A673 (cell line): ENCODE data around the gene KLHL11. TPM values are rescaled to one million over a fixed set of nuclear protein-coding genes. Genes with fewer than 3 reads are reported as not detected.

Source experiments
- BruUV-seq: library from RNA; stranded (reverse); fragments of 400-500 nt; replicated peaks from 2 replicates; lab custom pipeline; 2021; lab: Mats Ljungman, UMichigan
- CTCF ChIA-PET: fragments of 300-600 bp; sonication (Branson Sonifier 250); formaldehyde crosslinking; loops from one replicate; lab custom pipeline; 2022; ENCODE audit warnings: antibody characterized with exemption; lab: Charles Lee
- POLR2A ChIA-PET: fragments of 300-600 bp; sonication (Branson Sonifier 250); formaldehyde crosslinking; loops from one replicate; lab custom pipeline; 2022; ENCODE audit warnings: antibody characterized with exemption; ENCODE audit not compliant: low non-redundant PET; lab: Charles Lee
- DNase-seq: peaks from one replicate; pipeline ENCODE4 v3.0.0-alpha.2; 2015; ENCODE audit warnings: low spot score
- H3K27ac ChIP-seq: fragments of 200-600 bp; sonication (generic); 2 replicates; pipeline ENCODE4 v1.5.1; 2016; ENCODE audit warnings: mixed run types, low read depth, mild to moderate bottlenecking, mixed read lengths, antibody characterized with exemption, low read length; ENCODE audit not compliant: poor library complexity, severe bottlenecking
- H3K27me3 ChIP-seq: fragments of 200-600 bp; sonication (generic); replicated peaks from 2 replicates; pipeline ENCODE4 v1.6.1; 2017; ENCODE audit warnings: mixed run types, low read depth, mild to moderate bottlenecking, mixed read lengths, antibody characterized with exemption, low read length; ENCODE audit not compliant: insufficient read depth, poor library complexity
- H3K36me3 ChIP-seq: fragments of 200-600 bp; sonication (generic); 2 replicates; pipeline ENCODE4 v1.6.1; 2016; ENCODE audit warnings: mixed run types, mild to moderate bottlenecking, mixed read lengths, antibody characterized with exemption, low read length; ENCODE audit not compliant: insufficient read depth, poor library complexity, severe bottlenecking
- H3K4me1 ChIP-seq: fragments of 200-600 bp; sonication (generic); 2 replicates; pipeline ENCODE4 v1.6.1; 2017; ENCODE audit warnings: mixed run types, mild to moderate bottlenecking, mixed read lengths, antibody characterized with exemption, low read length; ENCODE audit not compliant: insufficient read depth, poor library complexity, severe bottlenecking
- H3K4me3 ChIP-seq: fragments of 200-600 bp; sonication (generic); 2 replicates; pipeline ENCODE4 v1.5.1; 2016; ENCODE audit warnings: low read depth, mixed run types, mild to moderate bottlenecking, mixed read lengths, low read length; ENCODE audit not compliant: poor library complexity, severe bottlenecking
- H3K9me3 ChIP-seq: fragments of 200-600 bp; sonication (generic); 2 replicates; pipeline ENCODE4 v1.6.1; 2016; ENCODE audit warnings: mixed run types, low read depth, mild to moderate bottlenecking, mixed read lengths, antibody characterized with exemption, low read length; ENCODE audit not compliant: poor library complexity, severe bottlenecking
- CTCF ChIP-seq: fragments of 300-800, 200-600 bp; sonication (generic); conservative IDR thresholded peaks from 2 replicates; pipeline ENCODE4 v1.5.1; 2017; ENCODE audit warnings: low read depth, mild to moderate bottlenecking, antibody characterized with exemption, low read length, moderate library complexity, mixed read lengths
- EZH2 ChIP-seq: fragments of 200-600 bp; sonication (generic); IDR thresholded peaks from 2 replicates; pipeline ENCODE4 v1.6.1; 2017; ENCODE audit warnings: borderline replicate concordance, low read depth, mild to moderate bottlenecking, mixed read lengths, antibody characterized with exemption, low read length; ENCODE audit not compliant: poor library complexity, severe bottlenecking
- intact Hi-C: fragments of 100-400 bp; cut with micrococcal nuclease; formaldehyde crosslinking; loops from one replicate; pipeline ENCODE4 v1.10.0; 2022; ENCODE audit not compliant: unreplicated experiment
- total RNA-seq: library from RNA; stranded (reverse); gene quantifications from 2 replicates; pipeline ENCODE4 v1.2.3, GENCODE V29; 2021

The KLHL11 gene
- total RNA-seq, 1 experiment from 2014 or later, result 12.0 TPM

- TF ChIP-seq EZH2 (no peak), CTCF (no peak)
- POLR2A ChIA-PET, result no interaction called here
- H3K27ac ChIP-seq, result no peak overlapping the region
Observed at GRCh38 chr17:41865596-41865893, 322 bp upstream of the KLHL11 start.

DNA sequence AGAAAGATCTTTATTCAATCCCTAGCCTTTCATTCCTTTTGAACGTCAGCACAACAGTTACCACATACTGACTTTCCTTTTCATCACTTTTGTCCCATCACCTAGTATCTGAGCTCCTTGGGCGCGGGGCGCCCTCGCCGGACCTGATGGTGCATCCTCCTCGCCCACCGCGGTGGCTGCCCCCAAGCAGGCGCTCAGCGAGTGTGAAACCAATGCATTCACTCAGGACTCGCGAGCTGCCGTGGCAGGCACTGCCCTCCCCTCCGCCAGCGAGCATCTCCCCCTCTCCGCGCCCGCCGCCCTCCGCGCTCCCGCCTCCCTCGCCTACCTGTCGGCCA lies 756 bp downstream of the KLHL11 start:
- Histone ChIP-seq H3K27ac (peak overlapping the region; percentile 83), H3K27me3 (no peaks in the 10 kb centered on the region), H3K9me3 (no peaks in the 10 kb centered on the region), H3K36me3 (peaks cover 16% of the 10 kb centered on the region), H3K4me3 (peak overlapping the region; percentile 80), H3K4me1 (no peaks in the 10 kb centered on the region)
- intact Hi-C loops, result no loop called here
- TF ChIP-seq CTCF (no peak), EZH2 (no peak)
- ChIA-PET POLR2A (no interaction called here), CTCF (no interaction called here)
- no peak for DNase-seq
- no TSS peak for BruUV-seq

More at GRCh38 chr17:41865596-41865893, 322 bp upstream of the KLHL11 start:
- H3K36me3 ChIP-seq, result peaks cover 24% of the 10 kb centered on the region
- H3K4me3 ChIP-seq, result peak overlapping the region; percentile 80
- H3K9me3 ChIP-seq, result no peaks in the 10 kb centered on the region
- intact Hi-C loops, result no loop called here
- no peak for DNase-seq
- no peaks in the 10 kb centered on the region for H3K27me3 ChIP-seq
- no TSS peak for BruUV-seq
- no peaks in the 10 kb centered on the region for H3K4me1 ChIP-seq
- CTCF ChIA-PET, result no interaction called here

- no peak for DNase-seq
- Histone ChIP-seq H3K27me3 (no peaks in the 10 kb centered on the region), H3K27ac (no peak overlapping the region), H3K4me1 (no peaks in the 10 kb centered on the region), H3K36me3 (peaks cover 12% of the 10 kb centered on the region), H3K9me3 (no peaks in the 10 kb centered on the region), H3K4me3 (peak overlapping the region; percentile 80)
- ChIA-PET POLR2A (interaction anchor here (0.6 kb wide), 1 partner anchor 24 kb away, joined by 5 read pairs; no protein-coding TSS in a partner anchor), CTCF (interaction anchor here (0.5 kb wide), 1 partner anchor 50 kb away, joined by 4 read pairs; the partner anchor contains the start of gene FKBP10)
- intact Hi-C loops, result no loop called here
- BruUV-seq, result no TSS peak
- no peak for TF ChIP-seq CTCF
Observed at GRCh38 chr17:41863074-41863848, 2.0 kb downstream of the KLHL11 start.
